Spleen (tissue), 11 donors: ENCODE results near the gene PCARE. TPM values are rescaled to one million over a fixed set of nuclear protein-coding genes. Genes with fewer than 3 reads are reported as not detected.

Source experiments
- DNase-seq: peaks from one replicate; pipeline ENCODE4 v3.0.0-alpha.2; 2020
- H3K27ac ChIP-seq, 8 donors: fragments of 200-600 bp; sonication (generic) in 7 of 8; 1 replicate in 4 of 8; 2 replicates in 4 of 8; pipeline versions ENCODE4 v1.5.0 to v1.8.0; 2016 to 2021; ENCODE audit warnings: inconsistent platforms in 4 of 8, mild to moderate bottlenecking in 4 of 8, moderate library complexity in 1 of 8
- H3K27me3 ChIP-seq, 7 donors: fragments of 200-600 bp; sonication (generic) in 6 of 7; replicated peaks in 1 of 7; 1 replicate in 4 of 7; 2 replicates in 3 of 7; pipeline versions ENCODE4 v1.5.0 to v1.8.0; 2016 to 2021; ENCODE audit warnings: inconsistent platforms in 3 of 7, mild to moderate bottlenecking in 1 of 7
- H3K36me3 ChIP-seq, 6 donors: fragments of 200-600 bp; sonication (generic) in 5 of 6; 1 replicate in 4 of 6; 2 replicates in 2 of 6; pipeline versions ENCODE4 v1.5.0 to v1.8.0; 2016 to 2021; ENCODE audit warnings: inconsistent platforms in 2 of 6
- H3K4me1 ChIP-seq, 6 donors: fragments of 200-600 bp; sonication (generic) in 5 of 6; 1 replicate in 3 of 6; 2 replicates in 3 of 6; pipeline versions ENCODE4 v1.5.0 to v1.8.0; 2016 to 2021; ENCODE audit warnings: inconsistent platforms in 3 of 6
- H3K4me3 ChIP-seq, 8 donors: fragments of 200-600 bp; sonication (generic) in 7 of 8; 1 replicate in 4 of 8; 2 replicates in 4 of 8; pipeline versions ENCODE4 v1.5.0 to v1.8.0; 2016 to 2021; ENCODE audit warnings: inconsistent platforms in 4 of 8, mild to moderate bottlenecking in 4 of 8, moderate library complexity in 2 of 8
- H3K9me3 ChIP-seq, 8 donors: fragments of 200-600 bp; sonication (generic) in 7 of 8; 1 replicate in 4 of 8; 2 replicates in 4 of 8; pipeline versions ENCODE4 v1.5.0 to v1.8.0; 2016 to 2021; ENCODE audit warnings: inconsistent platforms in 4 of 8
- POLR2A ChIP-seq, 3 donors: fragments of 450-650 bp; IDR thresholded peaks; one replicate each; pipeline ENCODE4 v1.5.1; 2017; ENCODE audit warnings: antibody characterized with exemption in 3 of 3, mild to moderate bottlenecking in 1 of 3
- POLR2AphosphoS5 ChIP-seq, 3 donors: sonication (generic); formaldehyde crosslinking; IDR thresholded peaks; one replicate each; pipeline ENCODE4 v1.5.1; 2017; ENCODE audit warnings: antibody characterized with exemption in 3 of 3
- WGBS, 5 donors: extraction: QIAGEN DNeasy Blood & Tissue Kit in 3 of 5; methylation state at CpG; one replicate each; pipeline versions ENCODE4 v1.1.5 to v1.1.7; 2013 to 2018; 5-methylcytosine and 5-hydroxymethylcytosine counted together
- intact Hi-C: fragments of 100-400 bp; cut with DNase I; formaldehyde crosslinking; loops from one replicate; pipeline ENCODE4 v1.15.0; 2023; ENCODE audit warnings: low total_unique reads
- polyA plus RNA-seq, 3 donors: library from polyadenylated mRNA; stranded (reverse); fragments of 200-250 nt; gene quantifications; one replicate each; pipeline ENCODE4 v1.2.1, GENCODE V29; 2013
- total RNA-seq, 7 donors: library from RNA; depleted of rRNA in 3 of 7; stranded (reverse); fragments of >200 nt in 3 of 7; fragmentation: NEBNext Ultra II Directional in 4 of 7; extraction: Animal tissue kit (Norgen Biotek cat#: 25700) in 4 of 7; gene quantifications; one replicate each; pipeline versions ENCODE4 v1.1.0 to v1.2.1, GENCODE V29; 2016 to 2021
- TF ChIP-seq, protein P1 (sequence below), 11 experiments: fragments of 200-600 bp in 7 of 11; fragments of 450-650 bp in 4 of 11; sonication (generic) in 4 of 11; IDR thresholded peaks in 8 of 11; conservative IDR thresholded peaks in 3 of 11; 1 replicate in 7 of 11; 2 replicates in 4 of 11; pipeline versions ENCODE4 v1.4.0 to v1.8.0; 2016 to 2021; ENCODE audit warnings: antibody characterized with exemption in 11 of 11, inconsistent platforms in 4 of 11, mild to moderate bottlenecking in 1 of 11
- donor health status: healthy with polysubstance abuse.
- donor health status: DM: no; HTN: no; CAD: no; lungs with moderate emphysema.
- donor health status: DM: no; HTN: no; CAD: no.
- donor health status: Bipolar disorder and iron deficiency.
- donor health status: healthy.
- donor health status: DM: no; HTN: no; CAD: no.
- donor health status: DM: yes; HTN: yes; CAD: no.

PCARE gene
- total and polyA plus RNA-seq, 10 donors: not detected

DNA sequence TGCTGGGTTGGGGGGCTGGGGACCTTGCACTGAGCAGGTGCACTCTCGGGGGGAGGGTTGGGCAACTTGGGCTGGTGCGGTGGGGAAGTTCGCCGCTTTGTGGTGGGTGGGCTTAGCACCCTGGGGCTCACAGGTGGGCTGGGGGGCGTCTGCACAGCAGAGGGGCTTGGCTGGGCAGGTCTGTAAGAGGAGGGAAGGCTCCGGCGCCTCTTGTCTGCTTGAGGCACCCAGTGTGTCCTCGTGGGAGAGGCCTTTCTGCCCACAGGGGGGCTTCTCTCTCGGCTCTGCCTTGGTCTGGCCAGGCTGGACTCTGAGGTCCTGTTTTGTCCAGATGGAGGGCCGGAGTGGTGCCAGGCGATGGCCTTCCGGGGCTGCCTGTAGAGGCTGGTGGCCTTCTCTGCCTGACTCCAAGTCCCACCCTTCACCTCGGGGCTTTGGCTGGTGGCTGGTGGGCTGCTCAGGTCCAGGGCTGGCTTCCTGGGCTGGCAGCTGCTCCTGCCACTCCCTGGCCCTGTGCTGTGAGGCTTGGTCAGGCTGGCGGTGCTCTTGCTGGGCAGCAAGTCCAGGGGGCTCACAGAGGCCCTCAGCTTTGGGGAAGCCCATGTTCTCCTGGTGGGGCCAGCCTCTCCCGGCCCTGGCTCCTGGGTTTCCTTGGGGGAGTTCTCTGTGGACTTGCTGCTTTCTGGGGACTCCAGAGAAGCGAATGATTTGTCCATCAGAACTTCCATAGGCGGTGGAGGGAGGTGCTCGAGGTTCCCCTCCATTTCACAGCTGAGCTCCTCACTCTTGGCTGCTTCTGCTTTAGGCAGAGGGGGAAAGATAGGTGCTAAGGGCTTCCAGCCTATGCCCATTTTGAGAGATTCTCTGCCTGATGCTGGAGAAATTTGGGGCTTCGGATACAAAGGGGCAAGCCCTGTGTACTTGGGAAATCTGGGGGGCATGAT lies 3.0 kb downstream of the PCARE start:
- no peaks in the 10 kb centered on the region for H3K27me3 ChIP-seq
- intact Hi-C loops: no loop called here
- H3K4me1 ChIP-seq: peaks cover 0 to 8% (median 0%) of the 10 kb centered on the region in 6 donors
- WGBS, 5 donors: 80 to 87% (median 85%) methylated on average over 18 to 19 of the region's 19 CpGs
- TF ChIP-seq, protein P1, sequence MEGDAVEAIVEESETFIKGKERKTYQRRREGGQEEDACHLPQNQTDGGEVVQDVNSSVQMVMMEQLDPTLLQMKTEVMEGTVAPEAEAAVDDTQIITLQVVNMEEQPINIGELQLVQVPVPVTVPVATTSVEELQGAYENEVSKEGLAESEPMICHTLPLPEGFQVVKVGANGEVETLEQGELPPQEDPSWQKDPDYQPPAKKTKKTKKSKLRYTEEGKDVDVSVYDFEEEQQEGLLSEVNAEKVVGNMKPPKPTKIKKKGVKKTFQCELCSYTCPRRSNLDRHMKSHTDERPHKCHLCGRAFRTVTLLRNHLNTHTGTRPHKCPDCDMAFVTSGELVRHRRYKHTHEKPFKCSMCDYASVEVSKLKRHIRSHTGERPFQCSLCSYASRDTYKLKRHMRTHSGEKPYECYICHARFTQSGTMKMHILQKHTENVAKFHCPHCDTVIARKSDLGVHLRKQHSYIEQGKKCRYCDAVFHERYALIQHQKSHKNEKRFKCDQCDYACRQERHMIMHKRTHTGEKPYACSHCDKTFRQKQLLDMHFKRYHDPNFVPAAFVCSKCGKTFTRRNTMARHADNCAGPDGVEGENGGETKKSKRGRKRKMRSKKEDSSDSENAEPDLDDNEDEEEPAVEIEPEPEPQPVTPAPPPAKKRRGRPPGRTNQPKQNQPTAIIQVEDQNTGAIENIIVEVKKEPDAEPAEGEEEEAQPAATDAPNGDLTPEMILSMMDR (IDR thresholded peaks at IDR 0.05 in 8 of 11, conservative IDR thresholded peaks at IDR 0.05 in 3 of 11): no peak
- TF ChIP-seq POLR2AphosphoS5 (IDR thresholded peaks at IDR 0.05) (no peak), POLR2A (IDR thresholded peaks at IDR 0.05) (no peak)
- no peak for DNase-seq
- no peak overlapping the region for H3K4me3 ChIP-seq
- no peak overlapping the region for H3K27ac ChIP-seq
- no peaks in the 10 kb centered on the region for H3K9me3 ChIP-seq
- H3K36me3 ChIP-seq: no peaks in the 10 kb centered on the region

DNA sequence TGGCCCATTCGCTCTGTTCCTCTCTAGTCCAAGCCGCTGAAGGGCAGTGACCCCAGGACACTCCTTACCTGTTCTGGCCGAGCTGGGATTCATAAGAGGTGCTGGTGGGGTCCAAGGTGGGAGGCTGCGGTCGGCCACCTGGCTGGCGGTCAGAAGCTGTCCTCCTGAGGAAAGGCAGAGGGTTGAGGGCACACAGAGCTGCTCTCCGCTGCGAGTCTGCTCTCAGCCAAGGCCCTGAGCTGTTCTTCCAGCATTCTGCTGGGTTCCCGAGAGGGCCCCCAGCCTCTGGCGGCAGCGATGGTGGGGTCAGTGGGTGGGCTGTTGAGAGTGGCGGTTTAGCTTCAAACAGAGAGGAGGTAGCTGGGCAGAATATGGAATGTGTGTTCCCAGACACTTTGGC lies 3.8 kb downstream of the PCARE start:
- H3K27ac ChIP-seq: no peak overlapping the region
- TF ChIP-seq POLR2A (IDR thresholded peaks at IDR 0.05) (no peak), POLR2AphosphoS5 (IDR thresholded peaks at IDR 0.05) (no peak)
- TF ChIP-seq, protein P1 (IDR thresholded peaks at IDR 0.05 in 8 of 11, conservative IDR thresholded peaks at IDR 0.05 in 3 of 11): no peak
- intact Hi-C loops: no loop called here
- H3K4me1 ChIP-seq: peaks cover 0 to 11% (median 1%) of the 10 kb centered on the region in 6 donors
- no peaks in the 10 kb centered on the region for H3K9me3 ChIP-seq
- DNase-seq: no peak
- WGBS, 5 donors: 82 to 94% (median 89%) methylated on average over 3 to 12 of the region's 12 CpGs
- H3K36me3 ChIP-seq: no peaks in the 10 kb centered on the region
- H3K27me3 ChIP-seq: no peaks in the 10 kb centered on the region
- no peak overlapping the region for H3K4me3 ChIP-seq

DNA sequence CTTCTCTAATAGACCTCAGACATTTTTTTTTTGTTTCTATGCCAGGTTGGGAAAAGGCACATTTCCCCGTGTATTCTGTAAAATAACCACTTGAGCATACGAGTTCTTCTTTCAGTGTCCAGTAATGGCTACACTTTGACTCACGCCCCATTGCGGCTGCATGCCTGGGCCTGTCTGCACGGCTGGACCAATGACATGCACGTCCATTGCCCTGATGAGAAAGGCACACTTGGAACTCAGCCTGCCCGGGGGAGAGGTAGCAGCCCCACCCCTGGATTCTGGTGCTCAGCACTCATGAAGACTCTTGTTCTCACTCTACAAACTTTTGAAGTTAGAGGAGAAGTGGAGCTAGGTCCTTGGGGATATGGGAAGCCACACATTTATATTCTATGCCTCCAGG lies 5.8 kb downstream of the PCARE start:
- no peak overlapping the region for H3K4me3 ChIP-seq
- DNase-seq: no peak
- H3K4me1 ChIP-seq: peaks cover 0 to 29% (median 2%) of the 10 kb centered on the region in 6 donors
- H3K27me3 ChIP-seq: no peaks in the 10 kb centered on the region
- TF ChIP-seq, protein P1 (IDR thresholded peaks at IDR 0.05 in 8 of 11, conservative IDR thresholded peaks at IDR 0.05 in 3 of 11): no peak
- TF ChIP-seq POLR2A (IDR thresholded peaks at IDR 0.05) (no peak), POLR2AphosphoS5 (IDR thresholded peaks at IDR 0.05) (no peak)
- intact Hi-C loops: no loop called here
- no peaks in the 10 kb centered on the region for H3K36me3 ChIP-seq
- WGBS, 5 donors: 88 to 94% (median 89%) methylated on average over 7 of the region's 7 CpGs
- no peak overlapping the region for H3K27ac ChIP-seq
- no peaks in the 10 kb centered on the region for H3K9me3 ChIP-seq

DNA sequence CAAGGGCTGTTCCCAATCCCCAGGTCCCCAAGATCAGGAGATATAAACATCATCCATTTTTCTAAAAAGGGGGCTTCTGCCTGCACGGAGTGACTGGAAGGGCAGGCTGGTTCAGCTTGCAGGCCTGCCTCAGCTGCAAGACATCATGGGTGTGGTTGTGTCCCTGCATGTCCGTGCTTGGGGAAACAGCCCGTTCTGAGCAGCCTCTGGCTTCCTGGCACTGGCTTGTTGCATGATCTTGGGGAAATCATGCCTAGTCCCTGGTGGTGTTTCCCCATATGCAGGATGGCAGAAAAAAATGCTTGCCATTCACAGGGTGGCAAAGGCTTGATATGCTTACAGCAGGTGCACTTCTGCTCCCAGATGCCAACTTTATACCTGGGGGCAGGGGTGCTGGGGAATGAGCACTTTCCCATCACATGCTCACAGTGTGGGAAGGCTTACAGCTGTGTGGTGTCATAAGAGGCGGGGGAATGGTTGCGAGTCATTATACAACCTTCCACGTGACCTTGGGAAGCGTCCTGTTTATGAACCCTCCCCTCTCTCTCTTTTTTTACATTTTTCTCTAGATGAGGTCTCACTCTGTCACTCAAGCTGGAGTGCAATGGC lies 7.2 kb downstream of the PCARE start:
- DNase-seq: no peak
- 46 to 75% (median 63%) methylated on average over 6 to 7 of the region's 7 CpGs for WGBS, 5 donors
- TF ChIP-seq, protein P1 (IDR thresholded peaks at IDR 0.05 in 8 of 11, conservative IDR thresholded peaks at IDR 0.05 in 3 of 11): no peak
- no peak for TF ChIP-seq POLR2AphosphoS5 (IDR thresholded peaks at IDR 0.05)
- TF ChIP-seq POLR2A (IDR thresholded peaks at IDR 0.05): no peak
- Histone ChIP-seq H3K4me3 (no peak overlapping the region), H3K9me3 (no peaks in the 10 kb centered on the region), H3K27ac (peak overlapping the region in 3 of 8 donors; percentile 28 to 60 (median 57)), H3K27me3 (no peaks in the 10 kb centered on the region), H3K4me1 (peaks cover 0 to 31% (median 2%) of the 10 kb centered on the region in 6 donors), H3K36me3 (no peaks in the 10 kb centered on the region)
- intact Hi-C loops: no loop called here
